K562 (cell line): ENCODE results near the gene HNRNPU. TPM values are rescaled to one million over a fixed set of nuclear protein-coding genes. Genes with fewer than 3 reads are reported as not detected.

Experiments
- BRD4 ChIP-seq: fragments of 200-600 bp; sonication (generic); IDR thresholded peaks from 2 replicates; pipeline ENCODE4 v1.6.1; 2017; ENCODE audit warnings: inconsistent platforms
- CHCHD3 ChIP-seq: fragments of 250-450 bp; sonication (Bioruptor Pico); IDR thresholded peaks from 2 replicates; pipeline ENCODE4 v2.1.2; 2022; ENCODE audit warnings: mild to moderate bottlenecking
- CSDE1 ChIP-seq, 2 experiments: fragments of 450-650 bp; IDR thresholded peaks; 2 replicates each; pipeline ENCODE4 v1.6.1; 2016; ENCODE audit warnings: mild to moderate bottlenecking in 1 of 2
- HCFC1 ChIP-seq: IDR thresholded peaks from 2 replicates; pipeline ENCODE4 v1.6.1; 2012; ENCODE audit warnings: low read depth, low read length, improper control_type of control experiment
- LEF1 ChIP-seq: fragments of 450-650 bp; IDR thresholded peaks from 2 replicates; pipeline ENCODE4 v1.6.1; 2016; ENCODE audit warnings: mild to moderate bottlenecking
- MAFG ChIP-seq: fragments of 450-650 bp; conservative IDR thresholded peaks from 2 replicates; pipeline ENCODE4 v1.6.1; 2016; ENCODE audit warnings: missing genetic modification characterization, missing compliant biosample characterization
- MEIS2 ChIP-seq: fragments of 450-650 bp; IDR thresholded peaks from 2 replicates; pipeline ENCODE4 v1.6.1; 2014; ENCODE audit warnings: mild to moderate bottlenecking; ENCODE audit not compliant: partially characterized antibody
- NR3C1 ChIP-seq: sonication (generic); formaldehyde crosslinking; IDR thresholded peaks from 2 replicates; pipeline ENCODE4 v1.8.1; 2022; ENCODE audit warnings: missing genetic modification reagents
- PRPF4 ChIP-seq: fragments of 200-400 bp; formaldehyde crosslinking; IDR thresholded peaks from one replicate; pipeline ENCODE4 v1.6.1; 2017; ENCODE audit warnings: low read length, low read depth, mild to moderate bottlenecking; ENCODE audit not compliant: insufficient read depth, poor library complexity, severe bottlenecking
- SMARCC2 ChIP-seq: fragments of 450-650 bp; IDR thresholded peaks from 2 replicates; pipeline ENCODE4 v1.6.1; 2017; ENCODE audit warnings: antibody characterized with exemption, moderate library complexity, mild to moderate bottlenecking, low read depth
- SMARCE1 ChIP-seq: fragments of 450-650 bp; IDR thresholded peaks from 2 replicates; pipeline ENCODE4 v1.7.1; 2016; ENCODE audit warnings: mild to moderate bottlenecking
- SREBF1 ChIP-seq: fragments of 150-350 bp; IDR thresholded peaks from 2 replicates; pipeline ENCODE4 v1.6.1; 2014; ENCODE audit warnings: antibody characterized with exemption, low read depth, low read length, borderline replicate concordance
- ZC3H11A ChIP-seq: IDR thresholded peaks from 2 replicates; pipeline ENCODE4 v1.6.1; 2012; ENCODE audit warnings: low read depth, low read length, improper control_type of control experiment
- ZC3H4 ChIP-seq: sonication (generic); formaldehyde crosslinking; IDR thresholded peaks from 2 replicates; pipeline ENCODE4 v1.9.0; 2021; ENCODE audit warnings: missing genetic modification reagents, borderline replicate concordance
- ZNF146 ChIP-seq: IDR thresholded peaks from one replicate; pipeline ENCODE4 v1.6.1; 2018; ENCODE audit warnings: missing compliant biosample characterization; ENCODE audit not compliant: unreplicated experiment
- ZNF354B ChIP-seq: fragments of 250-450 bp; sonication (Bioruptor Pico); IDR thresholded peaks from 2 replicates; pipeline ENCODE4 v1.4.0; 2020
- polyA plus RNA-seq, 8 experiments: library from polyadenylated mRNA; depleted of rRNA in 4 of 8; stranded (reverse) in 5 of 8; unstranded in 3 of 8; fragments of >200 nt; fragmentation: Nextera tagmentation in 2 of 8; fragmentation: Illumina TruSeq in 1 of 8; extraction: Ambion mirVana in 2 of 8; extraction: Trizol in 1 of 8; gene quantifications; 2 replicates each; pipeline versions ENCODE4 v1.2.1 to v1.2.3, GENCODE V29; 2011 to 2014; ENCODE audit warnings: inconsistent platforms in 1 of 8, missing spikeins in 1 of 8
- total RNA-seq, 7 experiments: library from RNA; depleted of rRNA in 6 of 7; stranded (reverse); fragments of >200 nt in 6 of 7; fragmentation: Illumina TruSeq in 2 of 7; extraction: Trizol in 2 of 7; gene quantifications; 2 replicates each; pipeline versions ENCODE4 v1.2.1 to v1.2.3, GENCODE V29; 2011 to 2021; ENCODE audit warnings: low replicate concordance in 1 of 7
- TF ChIP-seq, protein P1 (sequence below): fragments of 250-450 bp; sonication (Bioruptor Pico); IDR thresholded peaks from 2 replicates; pipeline ENCODE4 v1.4.0; 2020; ENCODE audit warnings: mild to moderate bottlenecking, moderate library complexity, borderline replicate concordance

HNRNPU gene
- total and polyA plus RNA-seq, 9 of the 15 experiments (the other 6 are each of a cell fraction or from before 2014, with no cell fraction given), result 159 to 777 (median 577) TPM

DNA sequence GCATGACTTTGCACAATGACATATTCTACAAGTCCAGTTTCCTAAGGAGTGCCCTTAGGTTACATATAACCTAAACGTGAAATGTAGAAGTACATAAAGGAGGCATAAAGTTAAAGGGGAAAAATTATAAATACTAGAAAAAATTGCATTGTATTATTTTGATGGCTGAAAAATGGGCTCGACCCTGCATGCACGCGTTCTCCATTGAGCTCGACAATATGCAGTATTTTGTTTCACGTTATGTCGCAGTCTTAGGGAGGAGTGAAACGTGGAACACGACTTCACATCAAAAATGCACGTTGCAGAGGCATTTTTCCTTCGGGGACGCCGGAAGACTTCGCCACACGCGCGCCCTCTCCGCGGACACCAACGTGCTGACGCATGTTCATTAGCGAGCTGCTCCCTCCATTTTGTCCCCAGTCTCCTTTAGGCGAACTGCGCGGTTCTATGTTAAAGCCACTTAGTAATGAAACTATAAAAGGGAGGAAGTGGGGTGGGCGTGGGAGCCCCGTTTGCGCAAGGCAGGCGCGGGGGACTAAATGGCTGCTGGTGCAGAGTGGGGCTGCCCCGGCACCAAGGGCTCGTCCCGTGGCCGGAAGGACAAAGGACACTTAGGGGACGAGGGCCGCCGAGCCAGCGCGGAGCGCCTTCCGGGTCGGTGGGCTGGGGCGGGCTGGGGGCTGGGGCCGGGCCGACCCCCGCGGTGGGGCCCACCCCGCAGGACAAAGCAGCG is 29.6 kb downstream of the HNRNPU start (continued):
- TF ChIP-seq ZNF354B (no peak), MAFG (tag) (peak; percentile 97), SREBF1 (no peak), ZNF146 (CRISPR knock-in tag) (no peak), ZC3H11A (peak; percentile 22; the same call in 1 of the 2 replicates), PRPF4 (peak; percentile 27), LEF1 (0 out of 2 replicates have a peak, but pooled peaks have one; percentile 34), SMARCE1 (peak; percentile 51), BRD4 (peak; percentile 94; the same call in 1 of the 2 replicates), SMARCC2 (peak; percentile 81; the same call in 1 of the 2 replicates), NR3C1 (CRISPR knock-in tag) (peak; percentile 80; the same call in 1 of the 2 replicates), CSDE1 (IDR thresholded peaks at IDR 0.05) (peak in 1 of 2 experiments; percentile 61; a peak in 1 of 4 replicates), MEIS2 (peak; percentile 7), HCFC1 (peak; percentile 55), CHCHD3 (peak; percentile 87; the same call in 1 of the 2 replicates), ZC3H4 (CRISPR knock-in tag) (peak; percentile 86; the same call in 1 of the 2 replicates)
- TF ChIP-seq, protein P1, sequence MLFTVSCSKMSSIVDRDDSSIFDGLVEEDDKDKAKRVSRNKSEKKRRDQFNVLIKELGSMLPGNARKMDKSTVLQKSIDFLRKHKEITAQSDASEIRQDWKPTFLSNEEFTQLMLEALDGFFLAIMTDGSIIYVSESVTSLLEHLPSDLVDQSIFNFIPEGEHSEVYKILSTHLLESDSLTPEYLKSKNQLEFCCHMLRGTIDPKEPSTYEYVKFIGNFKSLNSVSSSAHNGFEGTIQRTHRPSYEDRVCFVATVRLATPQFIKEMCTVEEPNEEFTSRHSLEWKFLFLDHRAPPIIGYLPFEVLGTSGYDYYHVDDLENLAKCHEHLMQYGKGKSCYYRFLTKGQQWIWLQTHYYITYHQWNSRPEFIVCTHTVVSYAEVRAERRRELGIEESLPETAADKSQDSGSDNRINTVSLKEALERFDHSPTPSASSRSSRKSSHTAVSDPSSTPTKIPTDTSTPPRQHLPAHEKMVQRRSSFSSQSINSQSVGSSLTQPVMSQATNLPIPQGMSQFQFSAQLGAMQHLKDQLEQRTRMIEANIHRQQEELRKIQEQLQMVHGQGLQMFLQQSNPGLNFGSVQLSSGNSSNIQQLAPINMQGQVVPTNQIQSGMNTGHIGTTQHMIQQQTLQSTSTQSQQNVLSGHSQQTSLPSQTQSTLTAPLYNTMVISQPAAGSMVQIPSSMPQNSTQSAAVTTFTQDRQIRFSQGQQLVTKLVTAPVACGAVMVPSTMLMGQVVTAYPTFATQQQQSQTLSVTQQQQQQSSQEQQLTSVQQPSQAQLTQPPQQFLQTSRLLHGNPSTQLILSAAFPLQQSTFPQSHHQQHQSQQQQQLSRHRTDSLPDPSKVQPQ (CRISPR knock-in tag), result no peak
